Bronchial epithelial cell (primary cell): ENCODE measurements around the gene LRP1-AS. TPM values are rescaled to one million over a fixed set of nuclear protein-coding genes. Genes with fewer than 3 reads are reported as not detected.

Source experiments
- DNase-seq: peaks from one replicate; pipeline ENCODE4 v3.0.0-alpha.2; 2010; ENCODE audit warnings: low read depth
- FAIRE-seq: peaks from 2 replicates; lab custom pipeline; 2011; peaks lifted over from hg19 to GRCh38; lab: Jason Lieb, UNC
- H3K27me3 ChIP-seq: 2 replicates; pipeline ENCODE4 v1.5.1; 2011; ENCODE audit warnings: low read length; ENCODE audit not compliant: control insufficient read depth, insufficient read depth
- H3K36me3 ChIP-seq: 2 replicates; pipeline ENCODE4 v1.5.1; 2011; ENCODE audit warnings: low read length; ENCODE audit not compliant: control insufficient read depth, insufficient read depth
- H3K4me3 ChIP-seq: 2 replicates; pipeline ENCODE4 v1.5.1; 2011; ENCODE audit warnings: mild to moderate bottlenecking, low read depth, low read length, control low read depth
- CTCF ChIP-seq: IDR thresholded peaks from 2 replicates; pipeline ENCODE4 v1.5.1; 2011; ENCODE audit warnings: mild to moderate bottlenecking, moderate library complexity, low read length, control low read depth, inconsistent platforms; ENCODE audit not compliant: insufficient read depth, severe bottlenecking
- total RNA-seq: library from RNA; depleted of rRNA; stranded (reverse); fragments of >200 nt; gene quantifications from 2 replicates; pipeline ENCODE4 v1.2.1, GENCODE V29; 2014

The LRP1-AS gene
- total RNA-seq, 1 donor from 2014 or later: not detected

GRCh38 chr12:57099047-57099714 is 48.2 kb downstream of the LRP1-AS start:
- no peak for TF ChIP-seq CTCF
- H3K27me3 ChIP-seq: no peaks in the 10 kb centered on the region
- DNase-seq: no peak
- peaks cover 39% of the 10 kb centered on the region for H3K36me3 ChIP-seq
- H3K4me3 ChIP-seq: no peak overlapping the region
- no peak for FAIRE-seq

GRCh38 chr12:57098546-57098945 is 48.9 kb downstream of the LRP1-AS start:
- no peaks in the 10 kb centered on the region for H3K27me3 ChIP-seq
- peaks cover 35% of the 10 kb centered on the region for H3K36me3 ChIP-seq
- no peak for TF ChIP-seq CTCF
- no peak overlapping the region for H3K4me3 ChIP-seq
- no peak for DNase-seq
- FAIRE-seq: no peak

- no peaks in the 10 kb centered on the region for H3K27me3 ChIP-seq
- DNase-seq: no peak
- H3K36me3 ChIP-seq: peaks cover 38% of the 10 kb centered on the region
- H3K4me3 ChIP-seq: no peak overlapping the region
- FAIRE-seq: no peak
- no peak for TF ChIP-seq CTCF
Observed at GRCh38 chr12:57097554-57097835, 49.9 kb downstream of the LRP1-AS start.

- DNase-seq (no peak), FAIRE-seq (no peak)
- Histone ChIP-seq H3K27me3 (no peaks in the 10 kb centered on the region), H3K4me3 (no peak overlapping the region), H3K36me3 (peaks cover 39% of the 10 kb centered on the region)
- no peak for TF ChIP-seq CTCF
Observed at GRCh38 chr12:57096748-57097553, 50.5 kb downstream of the LRP1-AS start.

GRCh38 chr12:57096099-57096572 is 51.3 kb downstream of the LRP1-AS start:
- TF ChIP-seq CTCF: no peak
- Histone ChIP-seq H3K27me3 (no peaks in the 10 kb centered on the region), H3K36me3 (peaks cover 45% of the 10 kb centered on the region), H3K4me3 (no peak overlapping the region)
- peak; percentile 99 for DNase-seq
- FAIRE-seq: peak; percentile 95
